Testis (tissue), 2 donors: ENCODE measurements around the gene MMRN2.

Experiments
- POLR2A ChIP-seq: fragments of 450-650 bp; IDR thresholded peaks from one replicate; pipeline ENCODE4 v1.6.1; 2017; ENCODE audit warnings: antibody characterized with exemption, mild to moderate bottlenecking, moderate library complexity
- TF ChIP-seq, protein P1 (sequence below), 3 experiments: fragments of 450-650 bp in 2 of 3; fragments of 200-600 bp in 1 of 3; sonication (generic) in 1 of 3; IDR thresholded peaks; one replicate each; pipeline ENCODE4 v1.5.1; 2016 to 2019; ENCODE audit warnings: antibody characterized with exemption in 3 of 3, mild to moderate bottlenecking in 2 of 3, moderate library complexity in 1 of 3

DNA sequence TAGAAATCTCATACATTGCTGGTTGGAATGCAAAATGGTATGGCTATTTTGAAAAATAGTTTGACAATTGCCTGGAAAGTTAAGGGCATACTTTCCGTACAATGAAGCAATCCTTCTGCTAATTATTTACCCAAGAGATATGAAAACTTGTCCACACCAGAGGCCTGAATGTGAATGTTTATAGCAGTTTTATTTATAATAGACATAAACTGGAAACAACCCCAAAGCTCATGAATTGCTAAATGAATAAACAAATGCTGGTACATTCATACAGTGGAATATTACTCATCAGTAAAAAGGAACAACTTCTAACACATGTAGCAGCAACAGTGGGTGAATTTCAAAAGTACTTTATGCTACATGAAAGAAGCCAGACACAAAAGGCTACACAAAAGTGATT lies 42.7 kb downstream of the MMRN2 start:
- no peak for TF ChIP-seq POLR2A
- TF ChIP-seq, protein P1, sequence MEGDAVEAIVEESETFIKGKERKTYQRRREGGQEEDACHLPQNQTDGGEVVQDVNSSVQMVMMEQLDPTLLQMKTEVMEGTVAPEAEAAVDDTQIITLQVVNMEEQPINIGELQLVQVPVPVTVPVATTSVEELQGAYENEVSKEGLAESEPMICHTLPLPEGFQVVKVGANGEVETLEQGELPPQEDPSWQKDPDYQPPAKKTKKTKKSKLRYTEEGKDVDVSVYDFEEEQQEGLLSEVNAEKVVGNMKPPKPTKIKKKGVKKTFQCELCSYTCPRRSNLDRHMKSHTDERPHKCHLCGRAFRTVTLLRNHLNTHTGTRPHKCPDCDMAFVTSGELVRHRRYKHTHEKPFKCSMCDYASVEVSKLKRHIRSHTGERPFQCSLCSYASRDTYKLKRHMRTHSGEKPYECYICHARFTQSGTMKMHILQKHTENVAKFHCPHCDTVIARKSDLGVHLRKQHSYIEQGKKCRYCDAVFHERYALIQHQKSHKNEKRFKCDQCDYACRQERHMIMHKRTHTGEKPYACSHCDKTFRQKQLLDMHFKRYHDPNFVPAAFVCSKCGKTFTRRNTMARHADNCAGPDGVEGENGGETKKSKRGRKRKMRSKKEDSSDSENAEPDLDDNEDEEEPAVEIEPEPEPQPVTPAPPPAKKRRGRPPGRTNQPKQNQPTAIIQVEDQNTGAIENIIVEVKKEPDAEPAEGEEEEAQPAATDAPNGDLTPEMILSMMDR (IDR thresholded peaks at IDR 0.05) = no peak
